ENCODE results near the gene ARL5C.

Gene ARL5C

GRCh38 chr17:39165841-39166349, at the start of gene ARL5C:
Gene ARL5C (minus strand): TSS chr17:39166161. CDS start chr17:39165760, 401 bp downstream.
- no peak for DNase-seq (ENCODE audit: low read depth, low spot score)

GRCh38 chr17:39213852-39214251, 47.9 kb upstream of the ARL5C start:
- no peak for DNase-seq (ENCODE audit: low read depth, low spot score)

GRCh38 chr17:39212841-39213480, 47.0 kb upstream of the ARL5C start:
- DNase-seq (ENCODE audit: low read depth, low spot score): no peak

- no peak for DNase-seq (ENCODE audit: low read depth, low spot score)
Measured at GRCh38 chr17:39212195-39212810, 46.3 kb upstream of the ARL5C start.

GRCh38 chr17:39210093-39210434, 44.1 kb upstream of the ARL5C start:
- no peak for DNase-seq (ENCODE audit: low read depth, low spot score)

GRCh38 chr17:39209317-39210092, 43.5 kb upstream of the ARL5C start:
- DNase-seq (ENCODE audit: low read depth, low spot score): peak; percentile 44

GRCh38 chr17:39208893-39209292, 42.9 kb upstream of the ARL5C start:
- no peak for DNase-seq (ENCODE audit: low read depth, low spot score)

GRCh38 chr17:39208136-39208535, 42.2 kb upstream of the ARL5C start:
- DNase-seq (ENCODE audit: low read depth, low spot score): no peak

- no peak for DNase-seq (ENCODE audit: low read depth, low spot score)
Measured at GRCh38 chr17:39205112-39205526, 39.2 kb upstream of the ARL5C start.

GRCh38 chr17:39204245-39204644, 38.3 kb upstream of the ARL5C start:
- no peak for DNase-seq (ENCODE audit: low read depth, low spot score)

- no peak for DNase-seq (ENCODE audit: low read depth, low spot score)
Measured at GRCh38 chr17:39200957-39201510, 35.1 kb upstream of the ARL5C start.

GRCh38 chr17:39200070-39200879, 34.3 kb upstream of the ARL5C start, which contains the start of gene RPL19:
Gene RPL19 (plus strand): TSS chr17:39200283. CDS start chr17:39200345, 62 bp downstream.
- peak; percentile 62 for DNase-seq (ENCODE audit: low read depth, low spot score)

- DNase-seq (ENCODE audit: low read depth, low spot score): peak; percentile 79
Measured at GRCh38 chr17:39199820-39200069, 33.8 kb upstream of the ARL5C start.

- no peak for DNase-seq (ENCODE audit: low read depth, low spot score)
Measured at GRCh38 chr17:39198186-39198566, 32.2 kb upstream of the ARL5C start.

GRCh38 chr17:39197380-39198185, 31.6 kb upstream of the ARL5C start, which contains the start of gene CACNB1:
Gene CACNB1 (minus strand): TSS chr17:39197669. CDS start chr17:39197495, 174 bp downstream.
- peak; percentile 30 for DNase-seq (ENCODE audit: low read depth, low spot score)

- no peak for DNase-seq (ENCODE audit: low read depth, low spot score)
Measured at GRCh38 chr17:39196808-39197291, 30.9 kb upstream of the ARL5C start.

- no peak for DNase-seq (ENCODE audit: low read depth, low spot score)
Measured at GRCh38 chr17:39196241-39196807, 30.4 kb upstream of the ARL5C start.

- no peak for DNase-seq (ENCODE audit: low read depth, low spot score)
Measured at GRCh38 chr17:39195568-39196160, 29.7 kb upstream of the ARL5C start.

GRCh38 chr17:39194985-39195524, 29.1 kb upstream of the ARL5C start:
- DNase-seq (ENCODE audit: low read depth, low spot score): no peak

Data from activated CD4-positive, CD25-positive, alpha-beta regulatory T cell treated with anti-CD3 and anti-CD28 coated beads, Interleukin-2, amount 50 U/mL, for 16 hours (primary cell).